ENCODE data around the gene IFFO2.

DNA sequence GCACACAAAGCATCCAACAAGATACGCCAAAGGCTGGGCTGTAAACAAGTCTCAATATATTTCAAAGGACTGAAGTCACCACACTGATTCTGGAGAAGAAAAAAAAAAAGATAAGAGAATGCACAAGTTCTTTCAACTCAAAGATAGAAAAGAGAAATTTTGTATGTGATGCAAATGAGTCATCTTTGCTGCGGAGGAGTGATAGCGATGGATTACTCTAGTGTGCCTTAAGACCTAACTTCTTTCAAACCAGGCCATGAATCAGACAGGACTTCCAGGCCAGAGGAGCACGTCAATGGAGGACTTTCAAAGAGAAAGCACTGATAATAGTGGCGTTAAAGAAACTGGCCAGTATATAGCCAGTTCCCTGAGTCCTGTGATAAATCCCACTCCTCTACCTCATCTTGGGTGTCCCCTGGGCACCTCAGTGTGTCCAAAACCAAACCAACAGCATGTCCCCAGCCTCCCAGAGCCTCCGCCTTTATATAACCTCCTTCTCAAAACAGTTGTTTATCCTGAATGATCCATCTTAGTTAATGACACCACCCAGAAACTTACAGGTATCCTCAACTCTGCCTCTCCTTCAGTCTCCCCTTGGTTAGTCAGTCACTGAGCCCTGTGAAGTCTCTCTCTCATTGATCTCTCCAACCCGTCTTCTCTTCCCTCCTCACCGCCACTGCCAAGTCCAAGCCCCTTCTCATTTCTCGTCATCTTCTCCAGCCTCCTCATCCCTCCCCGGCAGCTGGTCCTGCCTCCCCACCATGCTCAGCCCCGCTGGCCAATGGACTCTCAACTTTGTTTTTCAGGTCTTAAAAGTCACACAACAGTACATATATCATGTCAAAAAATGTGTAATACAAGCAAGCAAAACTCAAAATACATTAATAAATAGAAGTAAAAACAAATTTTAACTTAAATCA is 47.2 kb upstream of the IFFO2 start:
- TF ChIP-seq GABPA (IDR thresholded peaks at IDR 0.05; ENCODE audit: low read depth) (no peak), CTCF (IDR thresholded peaks at IDR 0.05) (no peak)

Measured in SK-N-SH (cell line).